GM21529 (cell line): ENCODE measurements around the gene RBM22.
"Not testable (repeated sequence)": the region's sequence is repeated elsewhere in the genome, so short reads cannot be mapped to it uniquely, and the experiment has no call there.

Experiments
- ATAC-seq: cut with Tn5 transposase; IDR thresholded peaks from one replicate; pipeline ENCODE4 v1.9.1; 2021; ENCODE audit not compliant: unreplicated experiment

Gene RBM22

DNA sequence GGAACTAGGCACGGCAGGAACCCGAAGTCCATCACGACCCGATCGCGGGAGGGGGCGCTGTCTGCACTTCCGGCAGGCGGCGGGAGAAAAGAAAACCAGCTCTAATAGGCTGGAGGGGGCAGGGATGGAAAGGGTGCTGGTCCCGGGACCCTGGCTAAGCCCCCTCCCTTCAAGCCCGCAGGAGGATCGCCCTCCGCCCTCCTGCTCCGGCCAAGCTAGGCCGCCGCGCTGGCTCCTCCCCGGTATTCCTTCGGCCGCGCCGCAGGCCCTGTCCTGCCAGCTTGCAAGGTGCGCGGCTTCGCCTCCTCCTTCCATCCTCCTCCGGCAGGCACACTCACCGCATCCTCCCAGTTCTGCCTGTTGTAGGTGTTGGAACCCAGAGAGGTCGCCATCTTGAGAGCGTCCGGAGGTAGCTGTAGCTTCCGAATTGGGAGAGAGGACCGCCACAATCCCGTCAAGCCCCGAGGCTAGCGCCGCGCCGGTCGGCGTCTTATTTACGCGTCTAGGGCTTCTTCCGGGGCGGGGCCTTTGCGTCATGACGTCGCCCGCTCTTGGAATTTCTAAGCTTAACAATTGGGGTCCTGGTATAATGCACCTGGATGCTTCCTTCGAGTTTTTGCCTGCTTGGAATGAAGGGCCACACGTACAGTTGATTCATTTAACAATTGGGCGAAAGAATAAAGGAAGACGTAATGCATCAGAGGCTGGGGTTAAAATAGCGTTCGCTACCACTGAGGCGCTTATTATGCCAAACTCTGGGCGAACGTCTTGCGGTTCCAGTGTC lies at the start of gene RBM22:
TSS of gene RBM22 (minus strand) at position 469 of the 784 bp plus-strand sequence. CDS start at position 392, 77 bp downstream.
- ATAC-seq = peak; percentile 99

DNA sequence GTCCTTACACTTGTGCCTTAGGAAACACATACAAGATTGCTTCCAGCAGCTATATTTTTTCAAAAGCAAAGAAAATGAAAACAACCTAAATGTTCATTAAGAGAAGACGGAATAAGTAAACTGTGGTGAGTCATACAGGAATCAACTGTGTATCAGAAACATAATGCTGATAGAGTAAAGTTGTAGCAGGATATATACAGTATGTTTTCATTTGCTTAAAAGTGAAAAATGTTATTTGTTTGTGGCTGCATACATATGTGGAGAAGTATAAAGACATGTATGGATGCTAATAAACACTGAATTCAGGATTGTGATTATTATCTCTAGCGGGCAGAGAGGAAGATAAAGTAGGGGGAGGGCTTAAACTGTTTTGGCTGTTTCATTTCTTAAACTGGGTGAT lies 49.6 kb upstream of the RBM22 start:
- no peak for ATAC-seq

DNA sequence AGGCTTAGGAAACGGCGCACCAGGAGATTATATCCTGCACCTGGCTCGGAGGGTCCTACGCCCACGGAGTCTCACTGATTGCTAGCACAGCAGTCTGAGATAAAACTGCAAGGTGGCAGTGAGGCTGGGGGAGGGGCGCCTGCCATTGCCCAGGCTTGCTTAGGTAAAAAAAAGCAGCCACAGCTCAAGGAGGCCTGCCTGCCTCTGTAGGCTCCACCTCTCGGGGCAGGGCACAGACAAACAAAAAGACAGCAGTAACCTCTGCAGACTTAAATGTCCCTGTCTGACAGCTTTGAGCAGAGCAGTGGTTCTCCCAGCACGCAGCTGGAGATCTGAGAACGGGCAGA lies 42.3 kb upstream of the RBM22 start:
- not testable (repeated sequence) for ATAC-seq

DNA sequence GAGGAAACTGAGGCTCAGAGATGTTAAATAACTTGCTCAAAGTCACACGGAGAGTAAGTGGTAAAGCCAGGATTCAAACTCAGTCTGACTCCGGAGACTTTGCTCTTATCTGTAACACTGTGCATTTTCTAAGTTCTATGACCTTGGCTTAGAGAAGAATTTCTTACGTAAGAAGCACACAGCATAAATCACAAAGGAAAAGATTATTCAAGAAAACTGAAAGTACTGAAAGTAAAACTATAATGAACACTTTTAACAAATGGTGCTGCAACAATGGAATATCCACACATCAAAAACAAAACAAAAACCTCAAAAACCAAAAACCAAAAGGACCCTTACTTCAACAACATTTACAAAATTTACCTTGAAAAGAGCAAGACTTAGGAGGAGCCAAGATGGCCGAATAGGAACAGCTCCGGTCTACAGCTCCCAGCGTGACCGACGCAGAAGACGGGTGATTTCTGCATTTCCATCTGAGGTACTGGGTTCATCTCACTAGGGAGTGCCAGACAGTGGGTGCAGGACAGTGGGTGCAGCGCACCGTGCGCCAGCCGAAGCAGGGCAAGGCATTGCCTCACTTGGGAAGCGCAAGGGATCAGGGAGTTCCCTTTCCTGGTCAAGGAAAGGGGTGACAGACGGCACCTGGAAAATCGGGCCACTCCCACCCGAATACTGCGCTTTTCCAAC lies 41.7 kb upstream of the RBM22 start:
- not testable (repeated sequence) for ATAC-seq

DNA sequence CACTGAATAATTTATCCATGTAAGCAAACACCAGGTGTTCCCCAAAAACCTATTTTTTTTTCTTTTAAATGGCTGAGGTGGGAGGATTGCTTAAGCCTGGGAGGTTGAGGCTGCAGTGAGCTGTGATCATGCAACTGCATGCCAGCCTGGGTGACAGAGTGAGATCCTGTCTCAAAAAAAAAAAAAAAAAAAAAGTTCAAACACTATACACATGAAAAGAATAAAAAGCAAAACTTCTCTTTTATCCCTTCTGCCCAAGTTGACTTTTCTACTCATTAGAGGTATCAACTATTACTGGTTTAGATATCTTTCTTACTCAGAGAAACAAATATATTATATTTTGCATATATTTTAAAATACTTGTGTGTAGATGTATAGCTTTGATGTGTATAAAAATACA lies 40.1 kb upstream of the RBM22 start:
- ATAC-seq = no peak

DNA sequence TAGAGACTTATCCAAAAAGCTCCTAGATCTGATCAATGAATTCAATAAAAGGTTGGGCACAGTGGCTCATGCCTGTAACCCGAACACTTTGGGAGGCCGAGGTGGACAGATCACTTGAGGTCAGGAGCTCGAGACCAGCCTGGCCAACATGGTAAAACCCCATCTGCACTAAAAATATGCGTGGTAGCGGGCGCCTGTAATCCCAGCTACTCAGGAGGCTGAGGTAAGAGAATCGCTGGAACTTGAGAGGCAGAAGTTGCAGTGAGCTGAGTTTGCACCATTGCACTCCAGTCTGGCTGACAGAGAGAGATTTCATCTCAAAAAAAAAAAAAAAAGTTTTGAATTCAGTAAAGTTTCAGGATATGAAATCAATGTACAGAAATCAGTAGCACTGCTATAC lies 38.0 kb upstream of the RBM22 start:
- ATAC-seq = no peak

DNA sequence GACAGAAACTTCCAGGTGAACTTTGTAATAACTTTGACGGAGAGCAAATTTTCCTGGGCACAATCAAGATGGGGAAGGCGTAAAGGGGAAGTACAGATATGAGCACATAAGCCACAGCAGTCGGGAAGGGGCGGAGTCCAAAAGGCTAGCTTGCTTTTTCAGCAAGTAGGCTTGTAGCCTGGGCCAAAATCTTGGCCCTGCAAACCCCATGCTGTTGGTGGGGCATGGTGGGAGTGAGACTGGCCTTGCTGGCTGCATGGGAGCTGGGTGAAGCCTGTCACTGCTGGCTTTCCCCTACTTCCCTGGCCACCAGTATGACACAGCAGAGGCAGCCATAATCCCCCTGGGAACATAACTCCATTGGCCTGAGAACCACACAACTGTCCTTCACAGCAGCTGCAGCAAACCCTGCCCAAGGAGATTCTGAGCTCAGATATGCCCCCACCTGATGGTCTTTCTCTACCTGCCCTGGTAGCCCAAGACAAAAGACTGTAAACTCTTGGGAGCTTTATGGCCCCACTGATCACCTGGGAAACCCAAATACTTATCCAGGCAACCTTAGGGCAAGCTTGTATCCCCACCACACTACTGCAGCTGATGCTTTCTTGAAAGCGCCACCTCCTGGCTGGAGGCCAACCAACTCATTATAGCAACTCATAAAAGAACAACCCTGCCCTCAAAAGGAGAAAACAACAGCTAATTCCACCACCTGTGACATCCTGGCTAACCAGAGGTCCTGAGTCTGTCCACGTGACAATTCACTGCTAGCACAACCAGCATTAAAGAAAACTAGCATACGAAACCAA lies 33.9 kb upstream of the RBM22 start:
- ATAC-seq = peak; percentile 92

DNA sequence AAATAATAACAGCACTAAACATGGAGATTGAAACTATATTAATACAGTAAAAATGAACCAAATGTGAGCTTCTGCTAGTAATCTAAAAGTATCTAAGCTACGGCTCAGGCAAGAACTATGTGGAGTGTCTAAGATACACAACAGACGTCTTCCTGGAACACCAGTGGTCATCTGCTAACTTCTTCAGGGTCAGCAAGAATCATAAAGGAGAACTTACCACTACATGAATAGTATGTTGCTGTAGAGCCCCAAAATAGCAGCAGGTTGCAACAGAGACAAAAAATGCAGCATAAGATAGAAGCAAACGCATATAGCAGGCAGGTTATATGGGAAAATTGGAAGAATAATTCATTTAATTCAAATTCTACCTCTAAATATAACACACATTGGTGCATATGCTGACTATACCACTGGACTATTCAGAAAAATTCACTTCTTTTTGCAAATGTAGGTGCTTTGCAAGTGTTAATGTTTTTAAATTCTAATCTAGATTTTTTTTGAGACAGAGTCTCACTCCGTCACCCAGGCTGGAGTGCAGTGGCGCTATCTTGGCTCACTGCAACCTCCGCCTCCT lies 30.9 kb upstream of the RBM22 start:
- ATAC-seq = no peak

DNA sequence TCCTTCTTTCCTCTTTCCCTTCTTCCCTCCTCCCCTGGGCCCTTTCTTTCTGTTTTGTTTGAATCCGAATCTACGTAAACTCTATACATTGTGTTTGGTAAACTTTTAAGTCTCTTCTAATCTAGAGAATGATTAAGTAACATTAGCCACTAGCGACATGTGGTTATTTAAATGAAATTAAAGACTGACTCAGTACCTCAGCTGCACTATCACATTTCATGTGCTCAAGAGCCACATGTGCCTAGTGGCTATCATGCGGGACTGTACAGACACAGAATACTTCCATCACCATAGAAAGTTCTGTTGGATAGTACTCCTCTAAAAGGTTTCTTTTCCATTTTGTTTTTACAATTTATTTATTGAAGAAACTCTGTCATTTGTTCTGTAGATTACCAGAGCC lies 29.0 kb upstream of the RBM22 start:
- no peak for ATAC-seq

DNA sequence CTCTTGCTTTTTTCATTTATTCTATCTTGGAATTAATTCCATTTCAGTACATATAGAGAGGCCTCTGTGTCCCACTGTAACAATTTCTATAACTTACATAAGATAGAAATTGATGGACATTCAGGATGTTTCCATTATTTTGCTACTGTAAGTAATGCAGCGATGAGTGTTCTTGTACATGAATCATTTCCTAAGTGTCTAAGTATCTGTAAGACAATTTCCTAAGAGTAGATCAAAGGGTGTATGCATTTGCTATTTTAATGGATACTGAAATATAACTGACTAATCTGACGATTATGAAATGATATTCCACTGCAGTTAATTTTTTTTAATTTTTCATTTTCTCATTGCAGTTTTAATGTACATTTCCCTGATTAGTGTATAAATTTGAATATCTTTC lies 23.0 kb upstream of the RBM22 start:
- ATAC-seq = no peak

DNA sequence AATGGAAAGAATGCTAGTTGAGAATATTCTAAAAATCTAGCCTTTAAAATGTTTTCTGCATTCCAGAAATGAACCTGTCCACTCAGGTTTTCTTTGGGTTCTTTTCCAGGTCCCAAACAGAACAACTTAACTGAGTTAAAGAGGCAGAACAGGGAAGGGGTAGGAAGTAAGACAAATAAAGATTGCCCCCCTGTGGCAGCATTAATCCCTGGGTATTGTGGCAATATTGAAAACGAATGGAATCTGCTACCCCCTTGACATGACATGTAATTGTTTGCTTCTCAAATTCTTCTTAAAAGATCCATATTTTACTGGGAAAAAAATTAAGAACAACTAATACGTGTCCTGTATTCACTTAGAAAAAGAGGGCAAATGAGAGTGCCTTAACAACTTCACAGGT lies 9.3 kb upstream of the RBM22 start:
- no peak for ATAC-seq

DNA sequence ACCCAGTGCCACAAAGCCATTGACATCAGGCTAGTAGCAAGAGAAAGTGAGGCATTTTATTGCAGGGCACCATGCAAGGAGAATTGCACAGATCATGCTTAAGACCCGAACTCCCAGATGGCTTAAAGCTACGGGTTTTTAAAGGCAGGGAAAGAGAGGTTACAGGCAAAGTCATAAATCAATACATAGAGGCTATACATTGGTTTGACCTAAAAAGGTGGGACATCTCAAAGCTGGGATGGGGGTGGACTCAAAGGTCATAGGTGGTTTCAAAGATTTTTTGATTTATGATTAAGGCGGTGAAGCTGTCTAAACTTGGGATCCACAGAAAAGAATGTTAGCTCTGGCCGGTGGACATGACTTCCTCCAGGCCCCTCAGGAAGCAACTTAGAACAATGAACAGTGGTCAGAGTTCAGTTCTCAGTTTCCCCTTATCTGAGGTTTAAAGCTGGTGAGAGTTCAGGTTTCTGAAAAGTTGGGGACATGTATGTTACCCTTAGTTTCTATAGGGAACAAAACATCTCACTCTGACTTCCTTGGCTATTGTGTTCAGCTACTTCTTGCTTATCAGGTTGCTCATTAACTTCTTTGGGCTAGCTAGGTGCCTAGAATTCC lies 6.0 kb upstream of the RBM22 start:
- ATAC-seq = no peak

DNA sequence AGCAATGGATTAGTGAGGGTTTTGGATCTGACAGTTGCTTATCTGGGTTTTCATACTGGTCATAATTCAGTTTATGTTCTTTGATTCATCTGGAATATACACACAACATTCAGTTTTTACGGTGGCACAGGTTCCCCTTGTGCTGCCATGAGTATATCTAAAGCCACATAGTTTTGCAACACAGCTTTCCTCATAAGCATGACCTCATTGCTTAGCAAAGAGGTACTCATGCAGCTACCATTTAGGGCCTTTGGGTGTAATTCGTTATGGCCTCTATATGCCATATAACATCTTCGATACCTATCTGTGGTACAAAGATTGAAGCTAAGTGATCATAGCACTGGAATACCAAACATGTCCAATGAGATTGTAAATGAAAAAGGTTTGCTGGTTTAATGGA lies 2.9 kb upstream of the RBM22 start:
- ATAC-seq = no peak

DNA sequence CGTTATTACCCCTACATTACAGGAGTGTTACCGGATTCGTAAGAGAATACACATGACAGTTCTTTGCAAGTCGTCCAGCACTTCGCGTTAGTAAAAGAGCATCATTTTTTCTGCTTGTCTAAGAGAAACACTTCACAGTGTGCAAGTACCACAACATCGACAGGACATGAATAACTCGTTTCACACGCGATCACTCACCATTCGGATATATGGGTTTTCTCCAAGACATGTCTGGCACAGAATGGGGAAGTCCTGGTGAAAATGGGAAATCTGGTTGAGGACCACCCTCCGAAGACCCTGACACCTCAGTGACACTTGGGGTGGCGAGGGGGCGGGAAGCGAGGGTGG lies 642 bp downstream of the RBM22 start:
- ATAC-seq = no peak

DNA sequence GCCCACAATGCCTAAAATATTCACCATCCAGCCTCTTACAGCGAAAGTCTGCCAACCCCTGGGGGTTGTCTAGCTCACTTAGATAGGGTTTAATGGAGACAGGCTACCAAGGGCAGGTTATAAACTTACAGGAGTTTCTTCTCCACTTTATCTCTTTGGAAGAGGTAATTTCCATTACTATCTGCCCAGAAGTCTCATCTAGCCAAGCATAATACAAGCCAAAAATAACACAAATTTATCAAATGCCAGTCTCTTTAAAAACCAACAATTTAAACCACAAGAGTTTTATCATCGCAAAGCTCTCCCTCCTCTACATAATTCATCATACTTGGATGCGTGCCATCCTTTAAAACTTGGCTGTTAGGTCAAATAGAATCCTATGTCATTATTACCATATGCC lies 6.2 kb downstream of the RBM22 start:
- no peak for ATAC-seq

DNA sequence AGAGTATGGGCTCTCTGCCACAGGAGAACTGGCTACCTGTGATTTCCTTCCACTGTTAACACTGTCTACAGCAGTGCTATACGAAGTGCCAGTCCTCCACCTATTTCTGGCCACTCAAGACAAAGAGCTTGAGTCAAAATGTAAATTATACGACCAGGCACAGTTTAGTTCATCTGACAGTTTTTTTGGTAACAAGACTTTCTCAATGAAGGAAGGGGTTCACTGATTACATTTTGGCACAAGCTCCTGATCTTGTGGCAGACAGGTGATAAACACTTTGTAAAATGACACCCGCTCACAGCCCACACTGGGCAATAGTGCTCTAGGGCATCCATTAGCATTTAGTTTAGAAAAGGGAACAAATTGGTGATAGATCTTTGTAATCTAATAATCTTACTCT lies 8.6 kb downstream of the RBM22 start:
- ATAC-seq = no peak

DNA sequence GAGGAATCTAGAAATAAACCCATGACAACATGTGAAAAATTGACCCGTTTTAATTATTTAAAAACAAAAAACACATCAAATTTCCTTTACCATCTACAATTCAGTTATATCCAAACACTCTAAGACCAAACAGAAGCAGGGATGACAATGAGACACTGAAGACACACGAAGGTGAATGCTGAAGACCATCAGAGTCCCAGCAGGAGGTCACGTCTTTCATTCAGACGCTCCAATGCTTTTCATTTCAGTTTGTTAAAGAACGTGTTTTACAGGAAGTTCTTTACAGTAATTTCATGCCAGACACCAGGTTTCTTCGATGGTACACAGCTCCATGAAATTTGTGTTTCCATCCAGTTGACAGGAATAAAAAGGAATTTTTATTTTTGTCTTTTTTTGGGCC lies 10.1 kb downstream of the RBM22 start:
- ATAC-seq = no peak

DNA sequence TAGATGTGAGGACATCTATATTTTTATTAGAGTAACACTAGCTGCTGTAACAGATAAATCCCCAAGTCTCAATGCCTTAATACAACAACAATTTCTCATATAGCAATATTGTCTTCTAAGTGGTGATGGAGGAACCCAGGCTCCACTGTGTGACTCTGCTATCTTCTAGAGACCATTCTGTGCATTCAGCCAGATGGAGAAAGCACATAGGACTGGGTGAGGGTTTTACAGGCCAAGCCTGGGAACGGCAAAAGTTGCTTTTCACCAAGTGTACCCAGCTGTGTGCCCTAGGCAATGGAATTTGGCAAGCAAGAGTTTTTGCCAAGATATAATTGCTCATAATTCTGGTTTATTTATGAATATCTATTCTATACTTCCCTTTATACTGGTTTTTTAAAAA lies 11.7 kb downstream of the RBM22 start:
- no peak for ATAC-seq

DNA sequence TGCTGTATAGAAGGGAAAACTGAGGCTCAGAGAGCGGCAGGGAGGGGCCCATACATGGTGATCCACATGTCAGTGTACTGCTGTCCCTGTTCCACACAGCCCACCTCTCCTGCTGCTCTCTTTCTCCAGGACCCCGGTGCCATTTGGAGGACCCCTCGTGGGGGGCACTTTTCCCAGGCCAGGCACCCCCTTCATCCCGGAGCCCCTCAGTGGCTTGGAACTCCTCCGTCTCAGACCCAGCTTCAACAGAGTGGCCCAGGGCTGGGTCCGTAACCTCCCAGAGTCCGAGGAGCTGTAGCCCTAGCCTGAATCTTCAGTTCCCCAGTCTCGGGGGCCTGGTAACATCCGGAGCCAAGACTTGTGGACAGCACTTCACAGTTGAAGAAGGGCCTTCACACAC lies 24.3 kb downstream of the RBM22 start:
- ATAC-seq = no peak

DNA sequence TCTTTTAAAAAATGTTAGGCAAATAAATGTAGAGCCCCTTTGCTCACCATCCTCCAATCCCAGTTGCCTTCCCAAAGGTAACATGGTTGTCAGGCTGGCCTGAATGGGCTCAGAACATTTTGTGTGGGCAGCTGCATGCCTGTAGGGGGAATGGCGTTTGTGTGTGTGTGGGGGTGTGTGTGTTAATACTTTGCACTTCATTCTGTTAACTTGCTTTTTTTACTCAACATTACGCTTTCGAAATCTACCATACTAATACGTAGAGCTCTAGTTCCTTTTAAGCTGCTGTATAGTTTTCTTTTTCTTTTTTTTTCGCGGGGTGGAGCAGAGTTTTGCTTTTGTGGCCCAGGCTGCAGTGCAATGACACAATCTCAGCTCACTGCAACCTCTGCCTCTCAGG lies 25.8 kb downstream of the RBM22 start:
- ATAC-seq = no peak

DNA sequence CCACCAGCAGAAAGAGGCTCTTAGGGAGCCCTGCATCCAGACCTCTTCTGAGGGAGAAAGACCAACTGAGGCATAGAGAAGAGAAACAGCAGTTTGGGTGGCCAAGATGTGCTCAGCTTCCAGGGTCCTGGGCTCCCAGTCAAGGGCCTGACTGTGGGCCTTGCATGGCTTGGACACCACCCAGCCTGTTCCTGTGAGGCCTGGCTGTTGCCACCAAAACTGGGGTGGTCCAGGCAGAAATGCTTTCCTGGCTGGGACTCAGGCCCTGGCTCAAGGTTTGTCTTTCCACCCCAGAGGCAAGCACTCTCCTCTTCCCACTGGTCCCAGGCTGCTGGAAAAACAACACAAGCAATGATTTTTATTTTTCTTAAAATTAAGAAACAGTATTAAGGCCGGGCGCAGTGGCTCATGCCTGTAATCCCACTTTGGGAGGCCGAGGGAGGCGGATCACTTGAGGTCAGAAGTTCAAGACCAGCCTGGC lies 26.5 kb downstream of the RBM22 start:
- ATAC-seq = no peak
